MCF 10A (cell line): ENCODE data around the gene TCERG1L. TPM values are rescaled to one million over a fixed set of nuclear protein-coding genes. Genes with fewer than 3 reads are reported as not detected.
"Not testable (repeated sequence)": the region's sequence is repeated elsewhere in the genome, so short reads cannot be mapped to it uniquely, and the experiment has no call there.

ENCODE experiments used
- BruUV-seq: library from RNA; stranded (reverse); fragments of 400-500 nt; replicated peaks from 2 replicates; lab custom pipeline; 2021; lab: Mats Ljungman, UMichigan
- CTCF ChIA-PET: fragments of 300-600 bp; sonication (Branson Sonifier 250); formaldehyde crosslinking; extraction: SDS; loops from one replicate; lab custom pipeline; 2021; ENCODE audit warnings: antibody characterized with exemption, inconsistent platforms; lab: Yijun Ruan, JAX
- POLR2A ChIA-PET: fragments of 300-600, 350-650 bp; sonication (Branson Sonifier 250); formaldehyde crosslinking; extraction: SDS; loops from one replicate; lab custom pipeline; 2020; ENCODE audit warnings: antibody characterized with exemption, inconsistent platforms; lab: Yijun Ruan, JAX
- DNase-seq: peaks from one replicate; pipeline ENCODE4 v3.0.0-alpha.2; 2018; ENCODE audit not compliant: unreplicated experiment
- H3K27ac Mint-ChIP-seq: one replicate; pipeline ENCODE4 v1.8.0; 2022; ENCODE audit warnings: mild to moderate bottlenecking, low read depth, mixed read lengths; ENCODE audit not compliant: unreplicated experiment
- H3K27me3 Mint-ChIP-seq: one replicate; pipeline ENCODE4 v1.8.0; 2022; ENCODE audit warnings: mixed read lengths; ENCODE audit not compliant: insufficient read depth, unreplicated experiment
- H3K36me3 Mint-ChIP-seq: one replicate; pipeline ENCODE4 v1.8.0; 2022; ENCODE audit warnings: mild to moderate bottlenecking, moderate library complexity, mixed read lengths; ENCODE audit not compliant: insufficient read depth, unreplicated experiment
- H3K4me1 Mint-ChIP-seq: one replicate; pipeline ENCODE4 v1.8.0; 2022; ENCODE audit warnings: mixed read lengths; ENCODE audit not compliant: insufficient read depth, unreplicated experiment
- H3K4me3 Mint-ChIP-seq: one replicate; pipeline ENCODE4 v1.8.0; 2022; ENCODE audit warnings: mild to moderate bottlenecking, moderate library complexity, mixed read lengths; ENCODE audit not compliant: unreplicated experiment
- H3K9me3 Mint-ChIP-seq: one replicate; pipeline ENCODE4 v1.8.0; 2022; ENCODE audit warnings: mixed read lengths; ENCODE audit not compliant: unreplicated experiment
- intact Hi-C: fragments of 100-400 bp; cut with micrococcal nuclease; formaldehyde crosslinking; loops from 2 replicates; pipeline ENCODE4 v1.14.1; 2022
- total RNA-seq: library from RNA; stranded (reverse); gene quantifications from 2 replicates; pipeline ENCODE4 v1.2.3, GENCODE V29; 2022
- TF ChIP-seq, protein P1 (sequence below): fragments of 200-600 bp; IDR thresholded peaks from one replicate; pipeline ENCODE4 v1.8.0; 2022; ENCODE audit warnings: antibody characterized with exemption, mild to moderate bottlenecking; ENCODE audit not compliant: unreplicated experiment

TCERG1L gene
- total RNA-seq, 1 experiment from 2014 or later: not detected

- ChIA-PET CTCF (interaction anchor here (0.6 kb wide), 1 partner anchor 44 kb away, joined by 3 read pairs; no protein-coding TSS in a partner anchor), POLR2A (no interaction called here)
- H3K36me3 Mint-ChIP-seq: no peaks in the 10 kb centered on the region
- H3K27ac Mint-ChIP-seq: no peak overlapping the region
- H3K27me3 Mint-ChIP-seq: peaks cover 19% of the 10 kb centered on the region
- no TSS peak for BruUV-seq
- no peaks in the 10 kb centered on the region for H3K4me1 Mint-ChIP-seq
- intact Hi-C loops: no loop called here
- DNase-seq: no peak
- H3K9me3 Mint-ChIP-seq: peaks cover 15% of the 10 kb centered on the region
- TF ChIP-seq, protein P1, sequence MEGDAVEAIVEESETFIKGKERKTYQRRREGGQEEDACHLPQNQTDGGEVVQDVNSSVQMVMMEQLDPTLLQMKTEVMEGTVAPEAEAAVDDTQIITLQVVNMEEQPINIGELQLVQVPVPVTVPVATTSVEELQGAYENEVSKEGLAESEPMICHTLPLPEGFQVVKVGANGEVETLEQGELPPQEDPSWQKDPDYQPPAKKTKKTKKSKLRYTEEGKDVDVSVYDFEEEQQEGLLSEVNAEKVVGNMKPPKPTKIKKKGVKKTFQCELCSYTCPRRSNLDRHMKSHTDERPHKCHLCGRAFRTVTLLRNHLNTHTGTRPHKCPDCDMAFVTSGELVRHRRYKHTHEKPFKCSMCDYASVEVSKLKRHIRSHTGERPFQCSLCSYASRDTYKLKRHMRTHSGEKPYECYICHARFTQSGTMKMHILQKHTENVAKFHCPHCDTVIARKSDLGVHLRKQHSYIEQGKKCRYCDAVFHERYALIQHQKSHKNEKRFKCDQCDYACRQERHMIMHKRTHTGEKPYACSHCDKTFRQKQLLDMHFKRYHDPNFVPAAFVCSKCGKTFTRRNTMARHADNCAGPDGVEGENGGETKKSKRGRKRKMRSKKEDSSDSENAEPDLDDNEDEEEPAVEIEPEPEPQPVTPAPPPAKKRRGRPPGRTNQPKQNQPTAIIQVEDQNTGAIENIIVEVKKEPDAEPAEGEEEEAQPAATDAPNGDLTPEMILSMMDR: no peak
- no peak overlapping the region for H3K4me3 Mint-ChIP-seq
These were observed 169.6 kb downstream of the TCERG1L start for GRCh38 chr10:131141645-131142516.

GRCh38 chr10:131141207-131141606, 170.3 kb downstream of the TCERG1L start:
- no TSS peak for BruUV-seq
- no peak for DNase-seq
- ChIA-PET CTCF (interaction anchor here (0.7 kb wide), 1 partner anchor 16 kb away, joined by 3 read pairs; no protein-coding TSS in a partner anchor), POLR2A (no interaction called here)
- TF ChIP-seq, protein P1: no peak
- Mint-ChIP-seq H3K27me3 (peaks cover 19% of the 10 kb centered on the region), H3K4me3 (no peak overlapping the region), H3K4me1 (no peaks in the 10 kb centered on the region), H3K27ac (no peak overlapping the region), H3K9me3 (peaks cover 15% of the 10 kb centered on the region), H3K36me3 (no peaks in the 10 kb centered on the region)
- intact Hi-C loops: no loop called here

- ChIA-PET POLR2A (no interaction called here), CTCF (interaction anchor here (0.7 kb wide), 1 partner anchor 15 kb away, joined by 3 read pairs; no protein-coding TSS in a partner anchor)
- H3K27me3 Mint-ChIP-seq: peaks cover 19% of the 10 kb centered on the region
- no peaks in the 10 kb centered on the region for H3K4me1 Mint-ChIP-seq
- H3K4me3 Mint-ChIP-seq: no peak overlapping the region
- intact Hi-C loops: no loop called here
- no TSS peak for BruUV-seq
- TF ChIP-seq, protein P1: no peak
- DNase-seq: no peak
- no peak overlapping the region for H3K27ac Mint-ChIP-seq
- H3K9me3 Mint-ChIP-seq: peaks cover 15% of the 10 kb centered on the region
- no peaks in the 10 kb centered on the region for H3K36me3 Mint-ChIP-seq
These were observed 170.9 kb downstream of the TCERG1L start for GRCh38 chr10:131140606-131141005.

- Mint-ChIP-seq H3K4me3 (no peak overlapping the region), H3K4me1 (no peaks in the 10 kb centered on the region), H3K9me3 (no peaks in the 10 kb centered on the region), H3K36me3 (no peaks in the 10 kb centered on the region), H3K27me3 (peaks cover 19% of the 10 kb centered on the region), H3K27ac (no peak overlapping the region)
- TF ChIP-seq, protein P1: no peak
- CTCF ChIA-PET: interaction anchor here (0.7 kb wide), 1 partner anchor 1123 kb away, joined by 3 read pairs; no protein-coding TSS in a partner anchor
- POLR2A ChIA-PET: no interaction called here
- DNase-seq: no peak
- BruUV-seq: no TSS peak
- intact Hi-C loops: no loop called here
These were observed 174.3 kb downstream of the TCERG1L start for GRCh38 chr10:131137223-131137622.

GRCh38 chr10:131136336-131136735, 175.2 kb downstream of the TCERG1L start:
- CTCF ChIA-PET, H3K9me3 Mint-ChIP-seq, DNase-seq, H3K4me1 Mint-ChIP-seq, H3K27ac Mint-ChIP-seq, H3K4me3 Mint-ChIP-seq, POLR2A ChIA-PET, H3K36me3 Mint-ChIP-seq, intact Hi-C loops, BruUV-seq: not testable (repeated sequence)
- H3K27me3 Mint-ChIP-seq: peaks cover 19% of the 10 kb centered on the region
